ENCODE results near the gene MYOM3.

DNA sequence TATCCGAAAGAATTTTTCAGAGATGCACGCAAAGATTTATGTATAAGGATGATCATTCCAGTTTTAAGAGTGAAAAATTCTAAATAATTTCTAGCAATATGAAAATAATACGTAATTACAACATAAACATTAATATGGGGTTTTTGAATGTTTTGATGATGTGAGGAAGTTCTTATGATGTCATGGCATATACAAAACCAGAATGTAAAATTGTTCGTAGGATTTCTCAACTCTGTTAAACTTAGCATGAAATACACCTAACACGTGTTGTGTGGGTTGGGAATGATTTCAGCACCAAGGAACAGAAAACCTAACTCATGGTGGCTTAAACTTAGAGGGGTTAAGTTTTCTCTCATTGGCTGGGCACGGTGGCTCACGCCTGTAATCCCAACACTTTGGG is 62.2 kb downstream of the MYOM3 start:
- TF ChIP-seq, protein P1, sequence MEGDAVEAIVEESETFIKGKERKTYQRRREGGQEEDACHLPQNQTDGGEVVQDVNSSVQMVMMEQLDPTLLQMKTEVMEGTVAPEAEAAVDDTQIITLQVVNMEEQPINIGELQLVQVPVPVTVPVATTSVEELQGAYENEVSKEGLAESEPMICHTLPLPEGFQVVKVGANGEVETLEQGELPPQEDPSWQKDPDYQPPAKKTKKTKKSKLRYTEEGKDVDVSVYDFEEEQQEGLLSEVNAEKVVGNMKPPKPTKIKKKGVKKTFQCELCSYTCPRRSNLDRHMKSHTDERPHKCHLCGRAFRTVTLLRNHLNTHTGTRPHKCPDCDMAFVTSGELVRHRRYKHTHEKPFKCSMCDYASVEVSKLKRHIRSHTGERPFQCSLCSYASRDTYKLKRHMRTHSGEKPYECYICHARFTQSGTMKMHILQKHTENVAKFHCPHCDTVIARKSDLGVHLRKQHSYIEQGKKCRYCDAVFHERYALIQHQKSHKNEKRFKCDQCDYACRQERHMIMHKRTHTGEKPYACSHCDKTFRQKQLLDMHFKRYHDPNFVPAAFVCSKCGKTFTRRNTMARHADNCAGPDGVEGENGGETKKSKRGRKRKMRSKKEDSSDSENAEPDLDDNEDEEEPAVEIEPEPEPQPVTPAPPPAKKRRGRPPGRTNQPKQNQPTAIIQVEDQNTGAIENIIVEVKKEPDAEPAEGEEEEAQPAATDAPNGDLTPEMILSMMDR (IDR thresholded peaks at IDR 0.05), result no peak
- TF ChIP-seq POLR2A (IDR thresholded peaks at IDR 0.05), result no peak
